ENCODE results near the gene C1QL2.

Gene C1QL2

DNA sequence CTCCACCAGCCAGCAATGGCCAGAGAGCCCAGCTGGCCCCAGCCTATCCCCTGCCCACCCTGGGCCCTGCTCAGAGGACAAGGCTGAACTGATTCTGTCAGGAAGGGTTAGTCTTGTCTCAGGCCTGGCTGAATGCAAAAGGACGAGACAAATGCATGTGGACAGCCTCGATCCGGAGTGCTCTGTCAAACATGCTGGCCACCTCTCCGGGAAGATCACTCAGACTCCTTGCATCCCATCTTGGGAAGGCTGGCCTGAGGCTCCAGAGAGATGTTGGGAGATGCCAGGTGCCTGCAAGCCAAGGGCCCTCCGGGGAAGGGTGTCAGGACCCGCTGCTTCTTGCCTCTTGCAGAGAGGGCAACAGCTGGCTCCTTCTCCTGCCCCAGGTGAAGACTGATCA lies 20.2 kb upstream of the C1QL2 start:
- Histone ChIP-seq H3K27ac (ENCODE audit: low read depth, low read length) (no peak overlapping the region), H3K4me3 (ENCODE audit: low read length) (no peak overlapping the region), H3K27me3 (ENCODE audit: insufficient read depth, low read length) (no peaks in the 10 kb centered on the region), H3K9me3 (ENCODE audit: insufficient read depth, low read depth, low read length) (0 out of 2 replicates have a peak, but pooled peaks cover 7% of the 10 kb centered on the region), H3K4me1 (ENCODE audit: insufficient read depth, low read length) (no peaks in the 10 kb centered on the region), H3K36me3 (ENCODE audit: insufficient read depth, low read length) (no peaks in the 10 kb centered on the region), H3K9ac (ENCODE audit: low read depth, low read length) (no peak overlapping the region)
- 95% methylated on average over 6 of the region's 6 CpGs for WGBS

GRCh38 chr2:119177838-119178190 lies 19.3 kb upstream of the C1QL2 start:
- WGBS, result 87% methylated on average over 4 of the region's 4 CpGs
- Histone ChIP-seq H3K9ac (ENCODE audit: low read depth, low read length) (no peak overlapping the region), H3K9me3 (ENCODE audit: insufficient read depth, low read depth, low read length) (0 out of 2 replicates have a peak, but pooled peaks cover 7% of the 10 kb centered on the region)

GRCh38 chr2:119177171-119177837 lies 18.8 kb upstream of the C1QL2 start:
- no peak overlapping the region for H3K4me3 ChIP-seq (ENCODE audit: low read length)
- no peak overlapping the region for H3K27ac ChIP-seq (ENCODE audit: low read depth, low read length)
- H3K27me3 ChIP-seq (ENCODE audit: insufficient read depth, low read length), result no peaks in the 10 kb centered on the region
- 92% methylated on average over 12 of the region's 12 CpGs for WGBS
- H3K9me3 ChIP-seq (ENCODE audit: insufficient read depth, low read depth, low read length), result 0 out of 2 replicates have a peak, but pooled peaks cover 7% of the 10 kb centered on the region
- no peak overlapping the region for H3K9ac ChIP-seq (ENCODE audit: low read depth, low read length)
- no peaks in the 10 kb centered on the region for H3K4me1 ChIP-seq (ENCODE audit: insufficient read depth, low read length)
- H3K36me3 ChIP-seq (ENCODE audit: insufficient read depth, low read length), result no peaks in the 10 kb centered on the region

More at GRCh38 chr2:119177838-119178190, 19.3 kb upstream of the C1QL2 start:
- Histone ChIP-seq H3K36me3 (ENCODE audit: insufficient read depth, low read length) (no peaks in the 10 kb centered on the region), H3K4me1 (ENCODE audit: insufficient read depth, low read length) (no peaks in the 10 kb centered on the region), H3K27ac (ENCODE audit: low read depth, low read length) (no peak overlapping the region), H3K27me3 (ENCODE audit: insufficient read depth, low read length) (no peaks in the 10 kb centered on the region), H3K4me3 (ENCODE audit: low read length) (no peak overlapping the region)

GRCh38 chr2:119175517-119175916 lies 17.0 kb upstream of the C1QL2 start:
- no peaks in the 10 kb centered on the region for H3K27me3 ChIP-seq (ENCODE audit: insufficient read depth, low read length)
- no peak overlapping the region for H3K4me3 ChIP-seq (ENCODE audit: low read length)
- H3K9ac ChIP-seq (ENCODE audit: low read depth, low read length), result no peak overlapping the region
- 0 out of 2 replicates have a peak, but pooled peaks cover 7% of the 10 kb centered on the region for H3K9me3 ChIP-seq (ENCODE audit: insufficient read depth, low read depth, low read length)
- no peak overlapping the region for H3K27ac ChIP-seq (ENCODE audit: low read depth, low read length)
- no peaks in the 10 kb centered on the region for H3K4me1 ChIP-seq (ENCODE audit: insufficient read depth, low read length)
- H3K36me3 ChIP-seq (ENCODE audit: insufficient read depth, low read length), result no peaks in the 10 kb centered on the region
- WGBS, result 93% methylated on average over 10 of the region's 10 CpGs

DNA sequence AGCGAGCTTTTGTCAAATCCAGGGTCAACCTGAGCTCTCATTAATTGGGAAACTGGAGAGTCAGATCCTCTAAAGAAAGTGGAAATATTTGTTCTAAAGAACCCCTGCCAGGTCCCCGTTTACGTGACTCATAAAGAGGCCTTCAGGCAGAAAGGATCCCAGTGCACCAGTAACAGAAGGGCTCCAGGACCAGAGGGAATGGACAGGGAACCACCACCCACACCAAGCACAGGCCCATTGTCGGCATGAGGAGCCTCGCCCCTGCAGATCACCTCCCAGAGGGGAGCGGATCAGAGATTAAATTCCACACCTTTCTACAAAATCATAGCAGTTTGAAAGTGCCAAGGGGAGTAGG lies 16.4 kb upstream of the C1QL2 start:
- no peaks in the 10 kb centered on the region for H3K36me3 ChIP-seq (ENCODE audit: insufficient read depth, low read length)
- H3K4me1 ChIP-seq (ENCODE audit: insufficient read depth, low read length), result no peaks in the 10 kb centered on the region
- H3K9ac ChIP-seq (ENCODE audit: low read depth, low read length), result no peak overlapping the region

DNA sequence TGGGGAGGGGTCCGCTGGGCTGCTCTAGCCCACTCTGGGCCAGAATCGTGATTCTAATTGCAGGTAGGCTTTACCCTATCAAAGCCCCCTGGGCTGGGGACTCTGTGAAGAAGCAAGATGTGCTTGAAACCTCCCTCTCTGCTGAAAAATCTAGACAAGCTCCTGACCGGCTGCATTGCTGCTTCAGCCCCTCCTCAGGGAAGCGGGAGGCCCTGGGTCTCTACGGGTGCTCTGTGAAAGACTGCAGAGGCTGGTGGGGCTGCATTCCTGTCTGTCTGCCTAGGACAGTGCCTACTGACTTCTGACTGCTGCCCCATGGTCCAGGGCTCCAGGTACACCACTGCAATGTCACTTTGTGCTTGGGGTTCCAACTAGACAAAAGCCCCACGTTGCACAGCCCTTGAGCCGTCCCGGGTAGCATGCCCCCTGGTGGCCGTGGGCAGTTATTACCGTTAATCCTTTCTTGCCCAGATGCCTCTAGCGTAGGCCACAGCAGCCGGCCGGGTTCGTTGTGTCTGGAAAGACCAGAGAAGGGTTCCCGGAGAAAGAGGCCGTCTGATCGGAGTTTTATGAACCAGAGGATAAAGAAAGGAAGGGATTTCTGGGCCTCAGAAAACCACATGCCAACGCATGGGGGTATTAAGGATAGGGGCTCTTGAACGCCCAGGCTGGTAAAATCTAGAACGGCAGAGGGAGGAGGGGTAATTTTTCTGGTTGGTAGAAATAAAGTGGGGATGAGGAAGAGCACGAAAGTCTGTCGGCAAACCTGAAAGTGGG lies 15.9 kb upstream of the C1QL2 start:
- Histone ChIP-seq H3K27me3 (ENCODE audit: insufficient read depth, low read length) (no peaks in the 10 kb centered on the region), H3K9me3 (ENCODE audit: insufficient read depth, low read depth, low read length) (0 out of 2 replicates have a peak, but pooled peaks cover 7% of the 10 kb centered on the region), H3K4me1 (ENCODE audit: insufficient read depth, low read length) (no peaks in the 10 kb centered on the region), H3K9ac (ENCODE audit: low read depth, low read length) (no peak overlapping the region), H3K27ac (ENCODE audit: low read depth, low read length) (no peak overlapping the region), H3K36me3 (ENCODE audit: insufficient read depth, low read length) (no peaks in the 10 kb centered on the region), H3K4me3 (ENCODE audit: low read length) (no peak overlapping the region)
- 63% methylated on average over 22 of the region's 22 CpGs for WGBS

More for the DNA sequence above, 16.4 kb upstream of the C1QL2 start:
- 82% methylated on average over 5 of the region's 6 CpGs for WGBS
- Histone ChIP-seq H3K9me3 (ENCODE audit: insufficient read depth, low read depth, low read length) (0 out of 2 replicates have a peak, but pooled peaks cover 7% of the 10 kb centered on the region), H3K4me3 (ENCODE audit: low read length) (no peak overlapping the region), H3K27ac (ENCODE audit: low read depth, low read length) (no peak overlapping the region), H3K27me3 (ENCODE audit: insufficient read depth, low read length) (no peaks in the 10 kb centered on the region)

GRCh38 chr2:119173556-119174060 lies 15.1 kb upstream of the C1QL2 start:
- Histone ChIP-seq H3K36me3 (ENCODE audit: insufficient read depth, low read length) (no peaks in the 10 kb centered on the region), H3K4me3 (ENCODE audit: low read length) (no peak overlapping the region), H3K27ac (ENCODE audit: low read depth, low read length) (no peak overlapping the region), H3K9ac (ENCODE audit: low read depth, low read length) (no peak overlapping the region), H3K9me3 (ENCODE audit: insufficient read depth, low read depth, low read length) (0 out of 2 replicates have a peak, but pooled peaks cover 7% of the 10 kb centered on the region), H3K27me3 (ENCODE audit: insufficient read depth, low read length) (no peaks in the 10 kb centered on the region), H3K4me1 (ENCODE audit: insufficient read depth, low read length) (no peaks in the 10 kb centered on the region)
- 95% methylated on average over 14 of the region's 14 CpGs for WGBS

GRCh38 chr2:119170504-119170903 lies 12.0 kb upstream of the C1QL2 start:
- WGBS, result 82% methylated on average over 16 of the region's 16 CpGs
- H3K27ac ChIP-seq (ENCODE audit: low read depth, low read length), result no peak overlapping the region
- 0 out of 2 replicates have a peak, but pooled peaks cover 7% of the 10 kb centered on the region for H3K9me3 ChIP-seq (ENCODE audit: insufficient read depth, low read depth, low read length)
- no peak overlapping the region for H3K9ac ChIP-seq (ENCODE audit: low read depth, low read length)
- no peaks in the 10 kb centered on the region for H3K27me3 ChIP-seq (ENCODE audit: insufficient read depth, low read length)
- H3K4me3 ChIP-seq (ENCODE audit: low read length), result no peak overlapping the region
- H3K4me1 ChIP-seq (ENCODE audit: insufficient read depth, low read length), result no peaks in the 10 kb centered on the region
- H3K36me3 ChIP-seq (ENCODE audit: insufficient read depth, low read length), result no peaks in the 10 kb centered on the region

DNA sequence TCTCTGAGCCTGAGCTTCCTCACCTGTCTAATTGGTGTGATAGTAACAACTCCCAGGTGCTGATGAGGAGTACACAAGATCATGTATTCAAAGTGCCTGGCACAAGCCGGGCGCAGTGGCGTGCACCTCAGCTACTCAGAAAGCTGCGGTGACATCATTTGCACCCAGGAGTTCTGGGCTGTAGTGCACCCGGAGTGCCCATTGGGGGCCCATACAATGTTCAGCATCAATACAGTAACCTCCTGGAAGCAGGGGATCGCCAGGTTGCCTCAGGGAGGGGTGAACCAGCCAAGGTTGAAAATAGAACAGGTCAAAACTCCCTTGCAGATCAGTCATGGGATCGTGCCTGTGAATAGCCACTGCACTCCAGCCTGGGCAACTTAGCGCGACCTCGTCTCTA lies 11.2 kb upstream of the C1QL2 start:
- Histone ChIP-seq H3K27me3 (ENCODE audit: insufficient read depth, low read length) (no peaks in the 10 kb centered on the region), H3K4me3 (ENCODE audit: low read length) (no peak overlapping the region), H3K27ac (ENCODE audit: low read depth, low read length) (no peak overlapping the region), H3K4me1 (ENCODE audit: insufficient read depth, low read length) (no peaks in the 10 kb centered on the region), H3K9me3 (ENCODE audit: insufficient read depth, low read depth, low read length) (0 out of 2 replicates have a peak, but pooled peaks cover 1% of the 10 kb centered on the region), H3K36me3 (ENCODE audit: insufficient read depth, low read length) (no peaks in the 10 kb centered on the region), H3K9ac (ENCODE audit: low read depth, low read length) (no peak overlapping the region)
- WGBS, result 88% methylated on average over 10 of the region's 10 CpGs

DNA sequence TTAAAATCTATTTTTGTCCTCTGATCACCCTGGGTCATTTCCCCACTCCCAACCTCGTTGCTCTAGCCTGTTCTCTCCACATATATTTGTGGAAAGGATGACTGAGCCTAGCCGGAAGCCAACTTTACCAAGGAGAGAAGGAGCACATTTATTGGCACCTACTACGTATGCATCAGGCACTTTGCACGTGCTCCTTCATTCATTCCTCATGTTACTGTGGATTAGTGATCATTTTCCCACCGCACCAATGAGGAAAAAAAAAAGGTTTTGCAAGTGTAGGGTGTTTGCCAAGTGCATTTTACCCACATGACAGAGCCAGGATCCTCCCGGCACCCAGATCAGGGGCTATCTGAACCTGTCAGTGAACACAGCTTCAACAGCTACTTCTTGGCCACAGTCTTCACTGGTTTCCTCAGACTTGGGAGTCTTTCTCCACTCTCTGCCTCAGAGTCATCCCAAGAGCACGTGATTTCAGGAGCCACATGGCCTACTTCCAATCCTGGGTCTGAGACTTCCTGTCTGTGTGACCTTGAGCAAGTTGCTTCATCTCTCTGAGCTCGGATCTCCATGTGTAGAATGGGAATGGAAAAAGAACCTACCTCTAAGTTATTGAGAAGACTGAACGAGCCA lies 1.9 kb upstream of the C1QL2 start:
- Histone ChIP-seq H3K4me3 (ENCODE audit: low read length) (no peak overlapping the region), H3K27me3 (ENCODE audit: insufficient read depth, low read length) (peaks cover 67% of the 10 kb centered on the region), H3K27ac (ENCODE audit: low read depth, low read length) (no peak overlapping the region), H3K9me3 (ENCODE audit: insufficient read depth, low read depth, low read length) (no peaks in the 10 kb centered on the region), H3K36me3 (ENCODE audit: insufficient read depth, low read length) (no peaks in the 10 kb centered on the region), H3K4me1 (ENCODE audit: insufficient read depth, low read length) (peaks cover 9% of the 10 kb centered on the region; the same call in 1 of the 2 replicates), H3K9ac (ENCODE audit: low read depth, low read length) (no peak overlapping the region)
- 80% methylated on average over 9 of the region's 9 CpGs for WGBS
